GM18909 (cell line): ENCODE measurements around the gene BMP5.
A peak's percentile ranks its signal among the peaks of the same experiment; 100 is the strongest.

Source experiments
- ATAC-seq: cut with Tn5 transposase; IDR thresholded peaks from one replicate; pipeline ENCODE4 v1.9.1; 2021; ENCODE audit warnings: mild to moderate bottlenecking; ENCODE audit not compliant: unreplicated experiment, poor library complexity

Gene BMP5

DNA sequence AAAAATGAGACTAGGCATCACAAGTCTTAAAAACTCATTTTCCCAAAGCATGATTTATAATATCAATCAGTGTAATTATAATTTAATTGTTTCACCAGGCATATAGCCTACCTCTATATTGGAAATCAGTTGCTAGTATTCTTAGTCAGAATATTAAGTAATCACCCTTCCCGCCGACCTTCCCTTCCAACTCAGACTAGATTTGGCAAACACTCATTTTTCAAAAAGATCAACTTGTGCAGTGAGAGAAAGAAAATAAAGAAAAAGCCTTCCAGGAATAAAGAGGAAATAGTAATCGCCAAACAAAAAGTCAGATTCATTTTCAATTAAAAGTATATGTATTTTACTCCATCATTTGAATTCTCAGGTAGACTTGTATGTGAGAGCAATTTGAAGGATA, 1.9 kb upstream of the BMP5 start:
- ATAC-seq, result no peak

DNA sequence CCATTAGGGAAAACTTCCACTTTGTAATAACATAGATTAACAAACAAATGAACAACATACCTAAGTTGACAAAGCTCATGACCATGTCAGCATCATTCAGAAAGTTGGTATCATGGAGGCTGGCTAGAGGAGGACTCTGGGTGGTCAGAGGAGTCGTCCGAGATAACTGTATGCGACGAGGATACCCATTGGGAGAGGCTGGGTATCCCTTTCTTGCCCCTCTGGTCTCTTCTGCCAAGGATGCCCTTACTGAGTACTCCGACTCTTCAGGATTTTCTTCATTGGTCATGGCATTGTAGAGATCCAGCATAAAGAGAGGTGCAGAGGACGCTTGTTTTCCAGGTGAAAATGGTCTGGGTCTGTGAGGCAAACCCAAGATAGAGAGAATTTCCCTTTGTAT, 1.1 kb downstream of the BMP5 start:
- ATAC-seq, result no peak

DNA sequence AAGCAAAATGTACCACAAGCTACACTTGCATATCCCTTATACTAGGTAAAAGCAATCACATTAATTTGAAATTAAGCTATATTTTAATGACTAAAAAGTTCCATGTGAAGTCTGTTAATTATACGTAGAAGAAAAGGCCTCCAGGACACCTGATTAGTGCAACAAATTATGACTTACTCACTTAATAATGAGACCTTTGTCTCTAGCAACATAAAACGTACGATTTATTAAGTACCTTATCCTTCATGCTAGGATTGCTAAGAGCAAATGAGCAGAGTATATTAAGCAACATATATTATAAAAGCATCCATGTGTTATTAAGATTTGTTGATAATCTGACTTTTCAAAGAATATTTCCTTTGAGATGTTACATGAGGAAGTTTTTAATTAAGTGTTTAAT, 2.5 kb downstream of the BMP5 start:
- no peak for ATAC-seq

DNA sequence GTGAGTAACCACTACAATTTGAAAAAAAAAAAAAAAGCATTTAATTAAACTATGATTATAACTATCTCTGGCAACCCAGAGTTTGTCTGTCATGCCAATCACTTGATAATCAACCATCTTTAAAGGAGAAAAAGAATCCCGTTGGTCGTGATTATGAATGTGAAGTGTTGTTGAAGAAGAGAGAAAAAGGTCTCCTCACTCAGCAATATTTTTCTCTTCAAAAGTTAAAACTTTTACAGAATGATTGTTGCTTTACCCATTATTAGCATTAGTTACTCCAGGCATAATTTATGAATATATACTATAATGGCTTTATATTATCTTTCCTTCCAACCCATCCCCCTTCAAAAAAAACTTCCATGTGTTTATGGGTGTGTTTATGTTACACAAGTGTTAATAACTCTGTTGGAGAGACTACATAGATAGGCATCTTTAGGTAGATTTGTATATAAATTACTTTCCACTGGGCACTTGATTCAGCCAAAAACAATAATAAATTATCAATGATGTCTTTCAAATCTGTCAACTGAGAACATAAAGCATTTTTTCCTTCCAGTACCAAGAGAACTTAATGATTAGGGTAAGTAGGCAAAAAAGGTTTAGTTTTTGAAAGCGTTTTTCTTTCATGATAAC, 5.1 kb downstream of the BMP5 start:
- ATAC-seq, result no peak

DNA sequence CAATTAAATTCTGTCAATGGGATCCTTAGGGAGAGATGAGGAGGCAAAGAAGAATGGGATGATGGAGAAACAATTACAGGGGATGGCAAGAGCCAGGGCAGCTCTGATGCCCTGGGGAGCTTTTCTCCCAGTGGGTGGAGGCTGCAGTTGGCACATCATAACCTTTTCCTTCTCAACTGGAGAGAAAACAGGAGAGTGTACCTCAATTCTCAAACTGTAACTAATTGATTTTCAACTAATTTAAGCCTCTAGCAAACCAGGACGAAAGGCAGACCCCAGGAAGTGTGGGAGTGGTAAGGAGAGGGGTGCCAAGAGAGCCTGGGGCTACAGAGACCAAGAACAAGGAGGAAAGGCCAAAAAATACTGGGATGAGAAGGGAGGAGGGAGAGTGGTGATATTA, 5.7 kb downstream of the BMP5 start:
- ATAC-seq, result no peak

DNA sequence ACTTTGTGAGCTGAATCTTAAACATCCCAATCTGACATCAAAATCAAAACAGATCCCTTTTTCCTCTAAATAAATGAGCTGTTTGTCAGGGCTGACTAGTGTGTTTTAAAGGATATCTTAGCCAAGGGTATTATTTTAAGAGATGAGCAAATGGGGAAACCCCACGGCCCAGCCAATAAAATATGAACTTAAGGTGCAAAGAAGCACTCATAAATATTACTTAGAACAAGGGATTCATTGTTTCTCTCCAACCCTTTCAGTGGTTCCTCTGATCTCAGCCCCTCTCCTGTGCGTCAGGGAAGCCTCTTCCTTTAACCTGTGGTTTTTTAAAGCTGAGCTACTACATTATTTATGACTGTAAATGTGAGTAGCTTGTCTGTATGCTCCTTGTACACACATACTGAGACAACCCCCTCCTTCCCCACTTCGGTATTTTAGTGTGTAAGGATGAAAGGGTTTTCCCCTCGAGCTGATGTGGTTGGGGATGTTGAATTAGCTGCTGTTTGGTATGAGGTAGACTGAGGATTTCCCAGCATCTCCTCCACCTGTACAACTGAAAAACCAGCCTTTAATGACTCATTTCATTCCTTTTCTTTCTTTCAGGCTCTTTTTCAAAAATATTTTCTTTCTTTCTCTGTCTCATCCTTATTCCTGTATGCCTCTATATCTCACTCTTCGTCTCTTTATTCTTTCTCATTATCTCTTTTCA, 6.5 kb downstream of the BMP5 start:
- ATAC-seq, result peak; percentile 97

DNA sequence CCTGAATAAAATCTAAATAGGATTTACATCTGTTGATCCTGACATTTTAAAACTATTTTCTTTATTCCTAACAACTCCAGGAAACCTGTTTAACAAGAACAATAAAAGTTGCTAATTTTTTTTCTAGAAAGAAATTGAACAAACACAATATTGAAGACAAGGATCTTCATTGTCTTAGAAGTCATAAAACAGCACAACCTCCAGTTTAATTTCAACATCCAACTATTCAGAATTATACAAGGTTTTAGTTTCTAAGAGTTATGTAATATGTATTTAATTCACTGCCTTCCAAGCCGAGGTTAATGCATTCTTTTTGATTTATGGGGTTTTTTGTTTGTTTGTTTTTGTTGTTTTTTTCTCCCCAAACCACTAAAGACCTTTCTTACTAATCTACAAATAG, 7.2 kb downstream of the BMP5 start:
- ATAC-seq, result no peak

DNA sequence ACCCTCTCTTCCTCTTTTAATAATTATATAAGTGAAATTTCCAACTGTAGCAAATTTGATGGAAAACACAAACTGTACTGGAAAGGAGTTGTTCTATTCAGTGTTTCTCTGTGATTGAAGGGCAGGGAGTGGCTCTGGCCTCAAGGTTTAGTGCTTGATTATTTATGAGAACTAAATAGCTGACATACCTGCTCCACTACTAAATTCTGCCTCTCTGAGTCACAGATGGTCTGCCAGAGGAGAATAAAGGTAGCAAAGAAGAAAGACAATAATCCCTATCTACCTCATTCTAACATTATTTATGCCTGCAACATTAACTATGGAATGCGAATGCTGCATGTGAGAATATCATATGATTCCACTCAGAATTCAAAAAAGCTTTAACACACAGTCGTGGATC, 9.3 kb downstream of the BMP5 start:
- no peak for ATAC-seq

DNA sequence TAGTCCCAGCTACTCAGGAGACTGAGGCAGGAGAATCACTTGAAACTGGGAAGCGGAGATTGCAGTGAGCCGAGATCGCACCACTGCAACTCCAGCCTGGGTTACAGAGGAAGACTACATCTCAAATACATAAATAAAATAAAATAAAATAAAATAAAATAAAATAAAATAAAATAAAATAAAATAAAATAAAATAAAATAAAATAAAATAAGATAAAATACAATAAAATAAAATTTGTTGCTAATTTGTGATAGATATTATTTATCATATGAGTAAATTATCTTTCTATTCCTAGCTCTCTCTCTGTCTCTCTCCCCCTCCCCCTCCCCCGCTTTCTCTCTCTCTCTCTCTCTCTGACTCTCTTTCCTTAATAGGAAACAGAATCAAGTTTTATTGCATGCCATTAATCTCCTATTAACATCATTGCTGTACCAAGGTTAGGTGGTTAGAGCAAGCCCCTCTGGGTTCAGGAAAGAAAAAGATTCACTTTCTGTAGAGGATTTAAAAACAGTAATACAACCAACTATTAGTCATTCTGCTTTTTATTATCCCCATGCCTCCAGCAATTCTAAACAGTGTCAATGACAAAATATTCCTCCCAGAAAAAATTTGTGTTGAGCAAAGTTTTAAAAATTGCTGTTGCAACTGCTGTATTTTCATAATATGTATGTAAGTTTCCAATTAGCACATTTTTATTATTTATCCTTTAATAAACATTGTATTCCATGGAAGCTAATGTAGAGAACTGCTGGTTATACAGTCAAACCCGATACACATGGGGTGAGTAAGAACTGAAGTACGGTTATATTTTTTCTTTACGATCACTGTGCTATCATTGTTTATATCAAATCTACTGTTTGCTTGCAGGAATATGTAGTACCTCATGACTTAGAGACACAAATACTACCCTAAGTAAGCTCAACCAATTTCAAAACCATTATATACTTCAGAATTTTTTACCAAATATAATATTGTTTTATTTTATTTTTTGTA, 22.1 kb downstream of the BMP5 start:
- no peak for ATAC-seq

DNA sequence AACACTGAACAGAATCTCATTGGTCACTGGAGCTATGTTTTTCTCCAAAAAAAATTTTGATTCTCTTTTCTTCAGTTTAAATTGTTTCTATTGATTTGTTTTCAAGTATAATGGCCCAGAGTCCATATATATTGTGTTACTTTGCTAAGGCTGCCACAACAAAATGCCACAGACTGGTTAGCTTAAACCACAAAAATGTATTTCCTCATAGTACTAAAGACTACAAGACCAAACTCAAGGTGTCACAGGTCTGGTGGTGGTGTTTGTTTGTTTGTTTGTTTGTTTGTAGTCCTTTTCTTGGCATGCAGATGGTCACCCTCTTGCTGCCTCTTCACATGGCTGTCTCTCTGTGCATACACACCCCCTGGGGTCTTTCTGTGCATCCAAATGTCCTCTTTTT, 34.0 kb downstream of the BMP5 start:
- ATAC-seq, result no peak

DNA sequence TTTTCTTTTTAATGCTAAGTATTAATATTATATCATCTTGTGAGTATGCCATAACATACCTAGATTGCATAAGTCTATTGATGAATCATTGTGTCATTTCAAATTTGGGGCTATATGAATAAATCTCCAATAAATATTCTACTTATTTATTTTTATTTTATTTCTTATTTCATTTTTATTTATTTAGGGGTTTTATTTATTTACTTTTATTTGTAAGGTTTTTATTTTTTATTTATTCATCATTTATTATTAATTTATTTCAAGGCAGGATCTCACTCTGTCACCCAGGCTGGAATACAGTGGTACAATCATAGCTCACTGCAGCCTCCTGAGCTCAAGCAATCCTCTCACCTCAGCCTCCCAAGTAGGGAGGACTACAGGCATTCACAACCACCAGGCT, 36.3 kb downstream of the BMP5 start:
- no peak for ATAC-seq

DNA sequence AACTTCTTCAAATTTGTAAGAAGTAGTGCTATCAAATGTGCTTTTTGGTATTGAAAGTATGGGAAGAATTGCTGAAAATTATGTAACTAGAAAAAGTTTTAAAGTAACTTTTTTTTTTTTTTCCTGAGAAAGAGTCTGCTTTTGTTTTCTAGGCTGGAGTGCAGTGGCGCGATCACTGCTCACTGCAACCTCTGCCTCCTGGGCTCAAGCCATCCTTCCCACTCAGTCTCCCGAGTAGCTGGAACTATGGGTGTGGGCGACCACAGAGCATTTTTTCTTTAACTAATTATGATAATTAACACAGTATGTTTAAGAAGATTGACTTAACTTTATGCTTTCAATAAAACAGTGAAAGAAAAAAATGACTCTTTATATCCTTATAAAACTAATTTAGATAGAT, 38.4 kb downstream of the BMP5 start:
- no peak for ATAC-seq

DNA sequence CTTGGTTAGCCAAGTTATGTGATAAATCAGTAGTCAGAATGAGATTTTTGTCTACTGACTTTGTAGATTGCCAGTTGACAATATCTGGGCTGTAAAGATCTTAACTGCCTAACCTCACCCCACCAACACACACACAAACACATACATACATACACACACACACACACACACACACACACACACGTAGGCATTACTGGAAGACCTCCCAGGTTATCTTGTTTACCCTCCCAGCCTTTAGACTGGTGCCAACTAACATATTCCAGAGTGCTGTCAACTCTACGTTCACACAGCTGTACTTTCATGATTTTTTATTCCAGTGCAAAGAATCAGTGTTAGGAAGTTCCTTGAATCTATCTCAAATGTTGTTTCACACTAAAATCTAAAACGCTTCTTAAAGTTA, 38.9 kb downstream of the BMP5 start:
- ATAC-seq, result no peak

DNA sequence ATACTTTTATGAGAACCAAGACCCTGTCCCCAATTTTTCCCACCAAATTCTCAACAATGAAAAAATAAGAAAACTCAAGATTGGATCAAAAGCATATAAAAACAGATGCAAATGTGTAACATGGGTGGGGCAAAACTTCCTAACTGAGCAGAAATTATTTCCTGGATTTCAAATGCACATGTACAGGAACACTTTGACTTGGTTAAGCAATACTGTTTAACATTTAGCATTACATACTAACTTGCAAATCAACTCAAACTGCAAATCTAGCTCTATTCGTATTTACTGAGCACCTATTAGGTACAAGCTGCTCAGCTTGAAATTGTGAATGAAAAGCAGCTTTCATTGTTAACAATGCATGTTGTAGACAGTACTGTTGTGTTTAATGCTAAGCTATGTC, 40.2 kb downstream of the BMP5 start:
- ATAC-seq, result no peak

DNA sequence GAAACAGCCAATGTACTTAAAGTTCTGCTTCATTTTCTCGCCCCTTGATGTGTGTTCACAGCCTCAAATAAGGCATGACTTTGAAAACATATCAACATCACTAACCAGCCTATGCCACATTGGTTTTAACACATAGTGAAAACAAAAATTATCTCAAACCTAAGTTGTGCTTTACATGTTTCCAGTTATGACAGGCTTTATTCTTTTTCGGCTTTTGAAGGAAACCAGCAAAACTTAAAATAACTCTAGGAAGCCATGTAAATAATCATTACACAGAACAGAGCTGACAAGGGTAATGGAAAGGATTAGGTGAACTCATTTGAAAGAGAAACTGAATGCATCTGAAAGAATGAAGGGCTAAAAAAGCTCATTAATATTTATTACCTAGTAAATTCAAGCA, 42.1 kb downstream of the BMP5 start:
- ATAC-seq, result peak; percentile 85

DNA sequence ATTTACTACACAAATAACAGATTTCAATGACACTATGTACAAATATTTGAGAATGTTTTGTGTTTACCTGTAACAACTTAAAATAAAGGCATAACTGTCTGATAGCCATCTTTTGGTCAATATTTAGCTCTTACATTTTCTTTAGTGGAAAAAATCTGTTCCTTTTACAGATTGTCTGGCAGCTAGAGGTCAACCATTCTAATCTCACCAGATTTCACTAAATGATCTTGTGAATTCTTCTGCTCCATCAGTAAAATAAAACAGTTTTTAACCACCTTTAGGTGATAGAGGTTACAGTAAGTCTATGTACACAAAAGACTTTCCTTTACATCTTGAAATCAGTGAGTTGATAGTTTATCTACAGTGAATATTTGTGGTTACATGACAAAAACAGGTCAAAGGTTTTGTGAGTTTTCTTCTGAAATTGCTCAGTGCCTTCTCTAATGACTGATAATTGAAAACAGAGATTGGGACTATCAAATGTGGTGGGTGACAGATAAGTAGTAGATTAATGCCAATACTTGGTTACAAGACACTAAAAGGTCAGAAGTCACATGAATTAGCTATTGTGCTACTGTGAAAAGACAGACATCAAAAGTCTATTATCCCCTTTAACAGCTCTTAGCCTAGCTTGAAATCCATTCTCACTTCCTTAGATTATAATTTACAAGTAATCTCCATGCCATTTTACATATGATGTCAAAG, 47.4 kb downstream of the BMP5 start:
- no peak for ATAC-seq

DNA sequence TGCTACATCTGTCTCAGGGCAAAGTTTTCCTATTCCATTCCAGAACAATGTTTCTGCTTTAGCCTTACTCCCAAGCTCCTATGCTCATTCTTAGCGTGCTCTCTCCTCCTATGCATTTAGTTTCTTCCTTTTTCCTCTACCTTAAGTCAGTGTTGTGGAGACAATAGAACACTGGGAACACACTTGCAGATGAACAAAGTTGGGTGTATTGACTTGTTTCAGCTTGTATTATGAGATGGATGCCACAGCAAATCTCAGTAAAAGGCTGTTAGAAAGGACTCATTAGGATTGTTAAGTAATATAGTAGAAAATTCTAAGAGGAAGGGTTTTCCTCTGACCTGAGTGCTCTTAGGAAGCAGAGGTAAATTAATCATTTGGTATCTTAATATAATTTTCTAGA, 48.4 kb downstream of the BMP5 start:
- no peak for ATAC-seq

DNA sequence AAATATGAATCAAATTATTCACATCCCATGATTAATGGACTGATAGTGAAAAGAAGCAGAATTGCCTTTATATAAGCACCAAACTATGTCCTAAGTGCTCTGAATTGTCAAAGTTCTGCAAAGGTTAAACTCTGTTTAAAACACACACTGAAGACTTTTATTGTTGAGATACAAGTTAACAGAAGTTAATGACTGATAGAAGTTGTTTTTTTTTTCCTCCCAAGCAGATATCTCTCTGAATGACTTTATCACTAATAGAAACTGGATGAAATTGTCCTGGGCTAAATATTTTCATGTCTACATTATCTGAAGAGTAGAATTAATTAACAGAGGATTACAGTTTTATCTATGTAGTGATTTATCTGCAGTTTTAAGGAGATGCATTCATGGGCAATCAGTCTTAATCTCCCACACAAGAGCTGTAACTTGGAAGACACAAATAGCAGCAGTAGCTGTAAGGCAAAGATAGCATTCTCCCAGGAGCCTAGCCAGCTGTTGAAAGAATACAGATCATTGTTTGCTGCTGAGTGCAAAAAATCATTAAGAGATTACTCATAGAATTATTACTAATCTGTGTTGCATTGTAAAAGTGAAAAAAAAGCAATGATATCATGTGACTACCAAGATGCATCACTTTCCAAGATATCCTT, 49.9 kb downstream of the BMP5 start:
- ATAC-seq, result no peak

DNA sequence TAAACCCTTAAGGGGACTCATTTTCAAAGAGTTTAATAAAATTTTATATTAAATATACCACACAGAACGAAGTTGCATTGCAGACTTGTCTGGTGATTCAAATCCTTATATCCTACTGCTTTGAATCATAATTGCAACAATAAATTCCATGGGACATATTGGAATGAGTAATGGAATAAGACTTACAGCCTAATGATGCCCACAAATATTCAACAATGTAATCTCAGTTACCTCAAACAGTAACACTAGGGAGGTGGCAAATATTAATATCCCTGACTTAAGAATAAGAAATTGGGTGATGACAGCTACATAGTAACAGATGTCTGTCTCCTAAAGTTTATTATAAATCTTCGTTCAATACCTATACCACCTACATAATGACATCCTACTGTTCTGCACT, 52.6 kb downstream of the BMP5 start:
- no peak for ATAC-seq

DNA sequence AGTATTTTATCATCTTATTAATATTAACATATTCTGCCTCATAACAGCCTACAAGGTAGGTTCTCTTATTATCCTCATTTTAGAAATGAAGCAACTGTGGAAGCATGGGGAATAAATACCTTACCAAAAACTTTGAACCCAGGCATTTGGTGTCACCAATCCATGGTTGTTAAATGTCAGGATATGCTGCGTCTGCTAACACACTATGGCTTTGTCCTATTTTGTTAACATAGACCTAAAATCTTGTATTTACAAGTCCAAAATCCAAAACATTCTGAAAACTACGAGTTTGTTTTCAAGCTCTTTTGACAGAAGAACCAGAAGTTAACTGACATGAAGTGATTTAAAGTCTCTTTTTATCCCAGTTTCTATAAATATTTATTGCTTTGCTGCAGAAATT, 53.4 kb downstream of the BMP5 start:
- no peak for ATAC-seq
